Ureter (tissue), 1 donor: ENCODE data around the gene POLR2L. TPM values are rescaled to one million over a fixed set of nuclear protein-coding genes. Genes with fewer than 3 reads are reported as not detected.

ENCODE experiments used
- DNase-seq: peaks from one replicate; pipeline ENCODE4 v3.0.0-alpha.2; 2020; ENCODE audit warnings: low spot score
- total RNA-seq: library from RNA; stranded (reverse); gene quantifications from one replicate; pipeline ENCODE4 v1.2.4, GENCODE V29; 2023
- donor health status: DM: yes; HTN: yes; CAD: no.

POLR2L gene
- total RNA-seq, 1 donor from 2014 or later: 112 TPM

GRCh38 chr11:811446-812245 lies 30.7 kb downstream of the POLR2L start:
- DNase-seq: no peak

- DNase-seq: no peak
These were observed 32.2 kb downstream of the POLR2L start for GRCh38 chr11:810040-810567.

- peak; percentile 98 for DNase-seq
These were observed 32.9 kb downstream of the POLR2L start, which contains the start of gene RPLP2 for GRCh38 chr11:809287-810039. RPLP2 (plus strand) TSS chr11:809967; CDS start chr11:810235, 268 bp downstream.

GRCh38 chr11:808427-809286 lies 33.7 kb downstream of the POLR2L start:
- no peak for DNase-seq

- DNase-seq: no peak
These were observed 37.7 kb downstream of the POLR2L start for GRCh38 chr11:804599-804964.

- peak; percentile 81 for DNase-seq
These were observed 38.3 kb downstream of the POLR2L start for GRCh38 chr11:803770-804598.

- DNase-seq: no peak
These were observed 38.9 kb downstream of the POLR2L start for GRCh38 chr11:803467-803742.

- DNase-seq: no peak
These were observed 39.4 kb downstream of the POLR2L start for GRCh38 chr11:802693-803466.

GRCh38 chr11:802018-802617 lies 40.2 kb downstream of the POLR2L start:
- DNase-seq: no peak

- no peak for DNase-seq
These were observed 41.1 kb downstream of the POLR2L start for GRCh38 chr11:801097-801780.

- no peak for DNase-seq
These were observed 41.9 kb downstream of the POLR2L start for GRCh38 chr11:800473-800872.

GRCh38 chr11:799641-800316 lies 42.5 kb downstream of the POLR2L start:
- no peak for DNase-seq

- no peak for DNase-seq
These were observed 44.1 kb downstream of the POLR2L start, which contains the start of gene SLC25A22 for GRCh38 chr11:798093-798713. SLC25A22 (minus strand) TSS chr11:798281; CDS start chr11:795006, 3,275 bp downstream.

- DNase-seq: peak; percentile 76
These were observed 44.8 kb downstream of the POLR2L start for GRCh38 chr11:797296-798092.

- DNase-seq: no peak
These were observed 45.6 kb downstream of the POLR2L start for GRCh38 chr11:796565-797295.
